Gastrocnemius medialis (tissue), 4 donors: ENCODE data around the gene NOVA1. TPM values are rescaled to one million over a fixed set of nuclear protein-coding genes. Genes with fewer than 3 reads are reported as not detected.
A peak's percentile ranks its signal among the peaks of the same experiment; 100 is the strongest.

Experiments used
- ATAC-seq, 2 donors: fragments of 150-250 bp; one replicate each; pipeline ENCODE4 v1.9.1; 2016
- DNase-seq, 2 donors: peaks; one replicate each; pipeline ENCODE4 v3.0.0-alpha.2; 2019
- H3K27ac ChIP-seq, 4 donors: fragments of 200-600 bp; sonication (generic); 1 replicate in 1 of 4; 2 replicates in 3 of 4; pipeline ENCODE4 v1.5.1; 2016 to 2018; ENCODE audit warnings: mild to moderate bottlenecking in 2 of 4, moderate library complexity in 1 of 4
- H3K27me3 ChIP-seq, 3 donors: fragments of 200-600 bp; sonication (generic) in 2 of 3; 1 replicate in 1 of 3; 2 replicates in 2 of 3; pipeline versions ENCODE4 v1.5.1 to v1.6.0; 2016 to 2019; ENCODE audit warnings: mild to moderate bottlenecking in 1 of 3, moderate library complexity in 1 of 3
- H3K36me3 ChIP-seq, 2 donors: fragments of 200-600 bp; sonication (generic) in 1 of 2; one replicate each; pipeline ENCODE4 v1.5.1; 2017 to 2018
- H3K4me1 ChIP-seq, 2 donors: fragments of 200-600 bp; sonication (generic) in 1 of 2; one replicate each; pipeline ENCODE4 v1.5.1; 2016 to 2017; ENCODE audit warnings: mild to moderate bottlenecking in 2 of 2
- H3K4me3 ChIP-seq, 4 donors: fragments of 200-600 bp; sonication (generic) in 3 of 4; 1 replicate in 1 of 4; 2 replicates in 3 of 4; pipeline ENCODE4 v1.5.1; 2016 to 2019; ENCODE audit warnings: mild to moderate bottlenecking in 2 of 4
- H3K9me3 ChIP-seq, 3 donors: fragments of 200-600 bp; sonication (generic) in 2 of 3; 1 replicate in 1 of 3; 2 replicates in 2 of 3; pipeline ENCODE4 v1.5.1; 2016 to 2019
- CTCF ChIP-seq, 5 experiments: fragments of 450-650 bp in 3 of 5; fragments of 200-600 bp in 2 of 5; sonication (generic) in 2 of 5; IDR thresholded peaks in 4 of 5; conservative IDR thresholded peaks in 1 of 5; 1 replicate in 4 of 5; 2 replicates in 1 of 5; pipeline ENCODE4 v1.5.1; 2016 to 2019; ENCODE audit warnings: antibody characterized with exemption in 5 of 5, mild to moderate bottlenecking in 3 of 5, moderate library complexity in 3 of 5
- POLR2A ChIP-seq, 2 donors: fragments of 450-650 bp; IDR thresholded peaks; one replicate each; pipeline ENCODE4 v1.6.1; 2017; ENCODE audit warnings: antibody characterized with exemption in 2 of 2, mild to moderate bottlenecking in 2 of 2, moderate library complexity in 2 of 2
- in situ Hi-C, 4 donors: fragments of 200-750 bp; cut with MboI; loops; one replicate each; pipeline versions ENCODE4 v1.15.0 to v1.8.0; 2017; ENCODE audit warnings: low sequenced_read_pairs in 4 of 4
- intact Hi-C: fragments of 100-400 bp; cut with DNase I; formaldehyde crosslinking; loops from one replicate; pipeline ENCODE4 v1.15.1; 2023; ENCODE audit warnings: low total_unique reads
- total RNA-seq, 4 donors: library from RNA; depleted of rRNA; stranded (reverse); fragments of >200 nt; gene quantifications; one replicate each; pipeline versions ENCODE4 v1.1.0 to v1.2.3, GENCODE V29; 2016

Gene NOVA1
- total RNA-seq, 4 donors from 2014 or later, result 2.7 to 10.2 (median 4.6) TPM

GRCh38 chr14:26594756-26595545 lies 2.9 kb downstream of the NOVA1 start:
- intact Hi-C loops, result loop anchor here (10.0 kb wide), 1 partner anchor 250 kb away; no protein-coding TSS in a partner anchor
- TF ChIP-seq POLR2A (IDR thresholded peaks at IDR 0.05) (no peak), CTCF (IDR thresholded peaks at IDR 0.05 in 4 of 5, conservative IDR thresholded peaks at IDR 0.05 in 1 of 5) (no peak)
- DNase-seq, result no peak
- no peak for ATAC-seq
- Histone ChIP-seq H3K4me1 (no peaks in the 10 kb centered on the region), H3K9me3 (no peaks in the 10 kb centered on the region), H3K4me3 (peak overlapping the region in 3 of 4 donors; percentile 51 to 64 (median 59)), H3K36me3 (no peaks in the 10 kb centered on the region), H3K27ac (peak overlapping the region in 3 of 4 donors; percentile 0 to 62 (median 5)), H3K27me3 (peaks cover 7 to 21% (median 7%) of the 10 kb centered on the region in 3 donors)
- in situ Hi-C loops, result no loop called here

- no peaks in the 10 kb centered on the region for H3K36me3 ChIP-seq
- TF ChIP-seq POLR2A (IDR thresholded peaks at IDR 0.05) (no peak), CTCF (IDR thresholded peaks at IDR 0.05 in 4 of 5, conservative IDR thresholded peaks at IDR 0.05 in 1 of 5) (no peak)
- peaks cover 7 to 21% (median 7%) of the 10 kb centered on the region in 3 donors for H3K27me3 ChIP-seq
- H3K27ac ChIP-seq, result peak overlapping the region in 3 of 4 donors; percentile 10 to 62 (median 33)
- no peaks in the 10 kb centered on the region for H3K9me3 ChIP-seq
- peak overlapping the region in 2 of 4 donors; percentile 22 to 51 for H3K4me3 ChIP-seq
- DNase-seq, result no peak
- in situ Hi-C loops, result no loop called here
- no peaks in the 10 kb centered on the region for H3K4me1 ChIP-seq
- intact Hi-C loops, result loop anchor here (10.0 kb wide), 1 partner anchor 251 kb away; no protein-coding TSS in a partner anchor
- no peak for ATAC-seq
These were observed 3.7 kb downstream of the NOVA1 start for GRCh38 chr14:26594148-26594547.

GRCh38 chr14:26593357-26593756 lies 4.5 kb downstream of the NOVA1 start:
- DNase-seq, result no peak
- peak overlapping the region in 2 of 4 donors; percentile 2 to 22 for H3K4me3 ChIP-seq
- ATAC-seq, result no peak
- peaks cover 7 to 21% (median 7%) of the 10 kb centered on the region in 3 donors for H3K27me3 ChIP-seq
- peak overlapping the region in 2 of 4 donors; percentile 26 to 36 for H3K27ac ChIP-seq
- intact Hi-C loops, result loop anchor here (10.0 kb wide), 1 partner anchor 251 kb away; no protein-coding TSS in a partner anchor
- in situ Hi-C loops, result no loop called here
- TF ChIP-seq CTCF (IDR thresholded peaks at IDR 0.05 in 4 of 5, conservative IDR thresholded peaks at IDR 0.05 in 1 of 5) (no peak), POLR2A (IDR thresholded peaks at IDR 0.05) (no peak)
- no peaks in the 10 kb centered on the region for H3K4me1 ChIP-seq
- no peaks in the 10 kb centered on the region for H3K36me3 ChIP-seq
- H3K9me3 ChIP-seq, result no peaks in the 10 kb centered on the region

- in situ Hi-C loops (no loop called here), intact Hi-C loops (loop anchor here (10.0 kb wide), 1 partner anchor 255 kb away; no protein-coding TSS in a partner anchor)
- H3K36me3 ChIP-seq, result no peaks in the 10 kb centered on the region
- no peak overlapping the region for H3K27ac ChIP-seq
- H3K9me3 ChIP-seq, result no peaks in the 10 kb centered on the region
- H3K4me1 ChIP-seq, result no peaks in the 10 kb centered on the region
- no peak for TF ChIP-seq CTCF (IDR thresholded peaks at IDR 0.05 in 4 of 5, conservative IDR thresholded peaks at IDR 0.05 in 1 of 5)
- no peak for TF ChIP-seq POLR2A (IDR thresholded peaks at IDR 0.05)
- DNase-seq (no peak), ATAC-seq (no peak)
- no peak overlapping the region for H3K4me3 ChIP-seq
- peaks cover 0 to 3% (median 0%) of the 10 kb centered on the region in 3 donors for H3K27me3 ChIP-seq
These were observed 7.9 kb downstream of the NOVA1 start for GRCh38 chr14:26589925-26590324.
